Renal cortex interstitium (tissue), 11 donors: ENCODE results near the gene TSEN34. TPM values are rescaled to one million over a fixed set of nuclear protein-coding genes. Genes with fewer than 3 reads are reported as not detected.
"Not testable (repeated sequence)": the region's sequence is repeated elsewhere in the genome, so short reads cannot be mapped to it uniquely, and the experiment has no call there.

Experiments
- DNase-seq, 11 donors: peaks; one replicate each; pipeline ENCODE4 v3.0.0-alpha.2; 2013; ENCODE audit warnings: low read depth in 9 of 11, low spot score in 4 of 11; ENCODE audit errors: extremely low read depth in 1 of 11
- polyA plus RNA-seq, 3 donors: library from polyadenylated mRNA; unstranded; fragments of 120-200 nt; gene quantifications; one replicate each; pipeline ENCODE4 v1.2.1, GENCODE V29; 2013; ENCODE audit not compliant: insufficient read length in 3 of 3

The TSEN34 gene
- polyA plus RNA-seq, 3 donors = 46.2 to 63.2 (median 60.2) TPM

DNA sequence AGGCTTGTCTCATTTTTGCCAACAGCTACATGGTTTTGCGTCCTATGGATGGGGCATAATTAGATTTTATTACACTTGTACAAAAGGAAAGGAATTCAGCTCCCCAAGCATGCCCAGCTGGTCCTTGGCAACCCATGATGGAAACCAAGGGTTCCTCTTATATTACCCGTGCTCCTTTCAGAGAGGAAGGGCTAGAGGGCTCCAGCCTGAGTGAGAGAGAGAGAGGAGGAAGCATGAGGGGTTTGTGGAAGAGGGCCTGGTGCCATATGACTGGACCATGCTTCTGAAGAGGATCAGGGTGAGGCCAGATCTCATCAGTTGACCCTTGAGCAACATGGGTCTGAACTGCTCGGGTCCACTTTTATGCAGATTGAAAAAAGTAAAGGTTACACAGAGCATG, 6.0 kb downstream of the TSEN34 start:
- DNase-seq = no peak

DNA sequence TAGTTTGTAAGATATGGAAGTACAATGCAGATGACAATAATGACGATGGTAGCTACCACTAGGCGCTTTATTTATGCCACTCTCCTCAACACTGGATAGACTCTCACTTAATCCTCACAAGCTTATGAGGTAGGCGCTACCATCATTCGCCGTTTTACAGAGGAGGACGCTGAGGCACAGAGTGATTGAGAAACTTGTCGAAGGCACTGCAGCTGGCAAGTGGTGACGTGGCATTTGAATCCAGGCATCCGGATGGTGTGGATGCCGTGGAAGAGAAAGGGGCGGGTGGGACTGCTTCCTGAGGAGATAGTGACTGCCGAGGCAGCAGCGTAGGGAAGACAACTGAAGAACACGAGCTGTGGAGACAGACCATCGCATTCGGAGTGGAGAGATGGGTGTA, 8.3 kb downstream of the TSEN34 start:
- no peak for DNase-seq

DNA sequence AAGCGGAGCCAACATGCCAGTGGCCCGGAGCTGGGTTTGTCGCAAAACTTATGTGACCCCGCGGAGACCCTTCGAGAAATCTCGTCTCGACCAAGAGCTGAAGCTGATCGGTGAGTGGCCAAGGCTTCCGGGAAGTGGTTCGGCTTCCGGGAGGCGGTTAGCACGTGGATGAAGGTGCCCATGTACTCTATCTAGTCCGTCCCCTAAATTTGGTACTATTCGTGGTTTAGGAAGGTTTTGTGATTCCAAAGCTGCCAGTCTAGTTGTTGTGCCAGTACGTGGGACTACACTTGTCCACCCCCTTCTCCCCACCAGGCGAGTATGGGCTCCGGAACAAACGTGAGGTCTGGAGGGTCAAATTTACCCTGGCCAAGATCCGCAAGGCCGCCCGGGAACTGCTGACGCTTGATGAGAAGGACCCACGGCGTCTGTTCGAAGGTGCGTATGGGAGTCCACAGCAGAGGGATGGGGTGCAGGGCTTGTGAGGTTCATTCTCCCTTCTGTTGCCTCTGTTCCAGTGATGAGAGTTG, 10.1 kb downstream of the TSEN34 start:
- no peak for DNase-seq

DNA sequence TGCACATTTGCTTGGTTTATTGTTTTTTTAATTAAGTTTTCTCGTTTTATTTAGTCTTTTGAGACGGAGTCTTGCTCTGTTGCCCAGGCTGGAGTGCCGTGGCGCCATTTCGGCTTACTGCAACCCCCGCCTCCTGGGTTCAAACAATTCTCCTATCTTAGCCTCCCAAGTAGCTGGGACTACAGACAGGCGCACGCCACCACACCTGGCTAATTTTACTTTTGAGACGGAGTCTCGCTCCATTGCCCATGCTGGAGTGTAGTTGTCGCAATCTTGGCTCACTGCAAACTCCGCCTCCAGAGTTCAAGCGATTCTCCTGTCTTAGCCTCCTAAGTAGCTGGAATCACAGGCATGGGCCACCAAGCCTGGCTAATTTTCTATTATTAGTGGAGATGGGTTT, 10.9 kb downstream of the TSEN34 start:
- DNase-seq = no peak

DNA sequence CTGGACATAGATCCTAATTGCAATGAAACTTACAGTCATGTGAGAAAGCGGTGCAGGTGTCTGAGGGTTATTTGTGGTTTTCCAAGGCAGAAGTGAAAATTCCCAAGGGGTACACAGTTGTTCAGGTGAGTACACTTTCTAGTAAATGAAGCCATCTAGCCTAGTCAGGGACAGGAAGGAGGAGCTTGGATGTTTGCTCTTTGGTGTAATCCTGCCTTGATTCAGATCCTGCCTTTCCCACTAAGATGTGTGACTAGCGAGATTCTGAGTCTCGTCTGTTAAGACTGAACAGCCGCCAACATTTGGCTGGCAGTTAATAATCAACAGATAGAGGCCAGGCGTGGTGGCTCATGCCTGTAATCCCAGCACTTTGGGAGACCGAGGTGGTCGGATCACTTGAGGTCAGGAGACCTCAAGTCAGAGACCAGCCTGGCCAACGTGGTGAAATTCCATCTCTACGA, 12.1 kb downstream of the TSEN34 start:
- DNase-seq = no peak

DNA sequence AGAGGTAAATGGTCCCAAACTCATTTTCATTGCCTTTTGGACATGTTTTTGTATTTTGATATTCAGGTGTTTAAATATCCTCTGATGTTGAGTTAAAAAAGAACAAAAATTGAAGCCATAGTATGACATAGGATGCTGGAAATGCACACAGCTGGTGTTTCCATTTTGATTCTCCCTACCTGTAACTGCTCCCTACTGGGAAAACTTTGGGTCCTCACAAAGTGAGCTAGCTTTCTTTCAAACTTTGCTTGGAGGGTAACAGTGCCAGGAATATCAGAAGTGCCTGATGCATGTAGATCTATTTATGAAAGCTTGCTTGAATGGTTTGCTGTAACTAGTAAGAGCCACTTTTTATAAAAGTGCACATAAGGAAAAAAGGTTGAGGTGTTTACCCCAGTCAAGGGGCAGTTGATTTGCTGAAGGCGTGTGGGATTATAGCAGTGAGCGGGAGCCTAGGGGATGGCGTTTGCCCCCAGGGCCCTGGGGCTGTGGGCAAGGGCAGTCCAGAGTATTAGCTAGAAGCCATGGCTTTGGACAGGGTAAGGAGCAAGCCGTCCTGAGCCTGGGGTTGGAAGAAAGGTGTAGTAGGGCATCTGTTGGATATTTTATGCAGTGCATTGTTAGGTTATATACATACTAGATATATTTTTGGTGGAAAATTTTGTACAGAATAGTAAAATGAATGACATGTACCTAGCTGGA, 13.8 kb downstream of the TSEN34 start:
- DNase-seq = no peak

DNA sequence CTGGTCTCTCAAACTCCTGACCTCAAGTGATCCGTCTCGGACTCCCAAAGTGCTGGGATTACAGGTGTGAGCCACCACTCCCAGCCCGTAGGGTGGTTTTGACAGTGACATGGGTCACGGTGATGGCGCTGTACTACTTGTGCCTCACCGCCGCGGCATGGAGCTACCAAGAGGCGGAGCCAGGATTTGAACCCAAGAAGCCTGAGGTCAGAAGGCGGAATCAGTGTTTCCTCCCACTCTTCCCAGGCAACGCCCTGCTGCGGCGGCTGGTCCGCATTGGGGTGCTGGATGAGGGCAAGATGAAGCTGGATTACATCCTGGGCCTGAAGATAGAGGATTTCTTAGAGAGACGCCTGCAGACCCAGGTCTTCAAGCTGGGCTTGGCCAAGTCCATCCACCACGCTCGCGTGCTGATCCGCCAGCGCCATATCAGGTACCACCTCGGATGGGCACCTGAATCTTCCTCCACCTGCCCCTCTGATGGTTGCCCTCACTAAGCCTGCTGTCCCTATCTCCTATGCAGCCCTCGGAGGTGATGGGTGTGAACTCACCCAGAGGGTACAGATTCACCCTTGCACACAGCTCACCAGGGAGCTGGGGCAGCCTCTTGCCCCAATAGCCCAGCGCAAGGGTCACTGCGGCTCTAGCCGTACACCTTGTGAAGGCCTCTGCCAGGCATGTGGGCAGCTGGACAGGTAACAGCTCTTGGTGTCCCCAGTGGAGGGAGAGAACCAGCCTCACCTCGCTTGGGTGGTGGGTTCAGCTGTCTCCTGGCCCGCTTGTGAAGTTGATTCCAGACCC, 15.1 kb downstream of the TSEN34 start:
- no peak for DNase-seq

DNA sequence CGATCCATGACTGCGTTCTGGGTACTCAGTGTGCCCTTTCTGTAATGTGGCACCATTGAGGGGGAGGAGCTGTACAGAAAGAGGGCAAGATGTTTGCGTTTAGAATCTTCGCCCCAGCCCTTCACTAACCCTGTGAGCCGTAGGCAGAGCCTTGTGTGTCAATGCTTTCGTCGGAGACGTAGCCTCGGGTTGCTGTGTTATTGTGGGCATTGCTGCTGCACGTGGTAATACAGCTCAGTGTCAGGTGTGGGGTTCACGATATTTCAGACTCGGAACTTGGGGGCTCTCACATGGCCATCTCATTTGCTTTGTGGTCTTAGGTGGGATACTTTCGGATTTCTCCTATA, 15.7 kb downstream of the TSEN34 start:
- no peak for DNase-seq

DNA sequence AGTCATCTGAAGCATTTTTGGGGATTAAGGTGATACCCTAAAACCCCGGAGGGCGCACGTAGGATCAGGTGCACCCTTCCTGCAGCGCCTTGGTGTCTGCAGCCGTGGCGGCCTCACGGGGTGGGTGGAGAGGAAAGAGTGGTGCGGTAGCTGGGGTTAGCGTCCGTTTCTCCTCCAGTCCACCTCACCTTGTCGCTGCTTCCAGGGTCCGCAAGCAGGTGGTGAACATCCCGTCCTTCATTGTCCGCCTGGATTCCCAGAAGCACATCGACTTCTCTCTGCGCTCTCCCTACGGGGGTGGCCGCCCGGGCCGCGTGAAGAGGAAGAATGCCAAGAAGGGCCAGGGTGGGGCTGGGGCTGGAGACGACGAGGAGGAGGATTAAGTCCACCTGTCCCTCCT, 16.1 kb downstream of the TSEN34 start:
- not testable (repeated sequence) for DNase-seq

DNA sequence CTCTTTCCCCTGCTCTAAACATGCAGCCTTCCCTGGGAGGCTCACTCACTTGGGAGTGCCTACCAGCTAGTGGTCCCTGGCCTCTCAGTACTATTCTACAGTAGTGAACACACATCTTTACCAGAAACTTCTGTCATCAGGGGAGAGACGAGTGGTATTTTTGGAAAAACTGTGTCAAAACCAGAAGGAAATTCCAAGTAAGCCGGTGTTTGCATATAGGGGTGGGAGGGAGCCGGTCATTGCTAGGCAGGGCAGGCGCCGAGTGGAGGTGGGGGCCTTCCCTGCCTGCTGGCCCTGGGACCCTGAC, 16.5 kb downstream of the TSEN34 start:
- DNase-seq = no peak

DNA sequence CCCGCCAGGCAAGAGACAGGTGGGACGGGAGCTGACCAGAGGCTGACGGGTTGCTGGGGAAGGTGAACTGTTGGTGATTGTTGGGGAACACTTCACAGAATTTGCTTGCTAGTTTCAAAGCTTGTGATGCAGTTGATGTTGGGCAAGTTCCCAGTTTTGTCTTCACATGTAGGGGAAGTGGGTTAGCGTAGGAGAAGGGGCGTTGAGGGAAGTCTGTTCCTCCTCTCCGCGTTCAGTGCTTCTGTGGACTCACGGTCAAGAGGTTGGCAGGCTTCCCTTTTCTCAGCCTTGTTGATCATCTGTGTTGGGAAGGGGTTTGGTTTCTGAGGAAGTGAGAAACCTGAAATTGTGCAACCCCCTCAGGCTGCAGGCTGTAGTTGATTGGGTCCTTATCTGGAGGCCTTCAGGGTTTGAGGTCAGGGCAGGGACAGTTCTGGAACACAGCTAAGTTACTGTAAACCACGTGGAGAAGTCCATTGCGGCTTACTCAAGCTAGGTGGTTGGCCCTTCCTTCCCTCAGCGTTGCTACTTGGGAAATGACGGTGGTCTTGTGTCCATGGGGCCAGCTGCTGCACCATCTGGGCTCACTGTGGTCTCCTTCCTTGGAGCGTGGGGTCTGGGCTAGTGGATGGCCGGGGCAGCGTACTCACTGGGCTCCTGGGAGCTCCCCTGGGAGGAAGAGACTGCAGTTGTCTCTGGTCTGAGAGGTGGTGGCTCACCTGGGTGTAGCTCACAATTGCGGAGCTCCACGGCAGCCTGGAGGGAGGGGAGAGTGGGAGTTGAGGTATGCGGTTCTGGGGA, 17.1 kb downstream of the TSEN34 start:
- DNase-seq = no peak

DNA sequence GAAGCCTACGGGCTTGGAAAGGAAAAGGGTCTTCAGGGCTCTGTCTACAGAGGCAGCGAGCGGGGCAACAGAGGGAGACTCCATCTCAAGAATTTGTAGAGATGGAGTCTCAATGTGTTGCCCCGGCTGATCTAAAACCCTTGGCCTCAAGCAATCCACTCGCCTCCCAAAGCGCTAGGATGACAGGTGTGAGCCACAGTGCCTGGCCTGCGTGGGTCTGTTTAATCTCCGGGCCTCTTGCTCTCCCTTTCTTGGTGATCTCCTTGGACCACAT, 17.6 kb downstream of the TSEN34 start:
- DNase-seq = no peak

DNA sequence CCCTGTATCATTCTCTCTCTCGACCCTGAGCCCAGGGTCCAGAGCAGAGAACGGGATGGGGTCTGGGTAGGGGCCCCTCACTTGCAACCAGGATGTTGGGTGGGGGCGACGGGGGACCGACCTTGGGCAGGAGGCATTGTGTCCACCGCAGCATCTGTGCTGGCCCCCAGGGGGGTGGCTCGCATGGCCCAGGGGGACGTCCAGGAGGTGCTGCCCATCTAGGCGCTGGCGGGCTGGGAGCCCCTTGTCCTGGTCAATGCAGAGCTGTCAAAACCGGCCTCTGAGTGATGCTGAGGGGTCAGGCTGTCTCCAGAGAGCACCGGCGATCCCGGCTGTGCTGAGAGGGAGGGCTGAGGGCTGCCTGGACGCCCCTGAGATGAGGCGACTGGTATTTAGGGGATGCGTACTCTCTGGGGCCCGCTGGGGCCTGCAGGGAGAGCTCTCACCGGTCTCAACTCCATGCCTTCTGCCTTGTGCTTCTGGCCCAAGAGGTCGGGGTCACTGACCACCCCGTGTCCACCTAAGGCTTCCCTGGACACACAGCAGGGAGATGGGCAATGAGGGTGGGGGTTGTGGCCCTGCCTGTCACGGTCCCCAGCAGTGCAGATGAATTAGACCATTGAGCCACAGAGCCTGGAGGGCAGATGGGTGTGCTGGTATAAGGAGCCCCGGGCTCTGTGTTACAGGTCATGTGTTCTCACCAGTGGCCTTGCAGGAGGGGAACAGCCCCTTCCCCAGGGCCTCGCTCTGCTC, 18.1 kb downstream of the TSEN34 start:
- no peak for DNase-seq

DNA sequence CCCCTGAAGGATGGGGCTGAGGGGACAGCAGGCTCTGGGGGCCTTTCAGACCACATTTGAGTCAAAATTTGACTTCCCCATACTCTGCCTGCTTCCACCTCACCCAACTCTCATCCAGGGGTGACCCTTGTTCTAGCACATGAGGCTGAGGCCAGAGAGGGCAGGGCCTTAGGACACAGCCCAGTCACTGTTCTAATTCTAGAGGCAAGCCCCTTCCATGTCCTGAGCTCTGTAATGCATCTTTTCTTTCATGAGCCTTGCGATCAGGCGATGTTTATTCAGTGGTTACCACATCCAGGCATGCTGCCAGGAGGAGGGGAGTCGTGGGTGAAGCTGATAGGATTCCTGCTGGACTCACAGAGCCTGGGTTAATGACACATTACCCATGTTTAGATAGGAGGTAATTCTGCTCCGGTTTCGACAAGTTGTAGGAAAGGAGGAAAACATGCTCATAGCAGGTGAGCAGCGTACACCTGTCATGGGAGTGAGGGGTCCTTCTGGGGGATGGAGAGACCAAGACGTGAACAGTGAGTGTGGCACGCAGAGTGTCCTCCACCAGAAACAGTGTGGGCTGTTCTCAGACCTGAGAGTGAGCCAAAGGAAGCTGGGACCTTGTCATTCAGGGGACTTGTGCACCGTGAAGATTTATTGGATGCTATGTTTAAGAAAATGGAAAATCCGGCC, 18.8 kb downstream of the TSEN34 start:
- peak in 9 of 11 donors; percentile 64 to 89 (median 77) for DNase-seq

DNA sequence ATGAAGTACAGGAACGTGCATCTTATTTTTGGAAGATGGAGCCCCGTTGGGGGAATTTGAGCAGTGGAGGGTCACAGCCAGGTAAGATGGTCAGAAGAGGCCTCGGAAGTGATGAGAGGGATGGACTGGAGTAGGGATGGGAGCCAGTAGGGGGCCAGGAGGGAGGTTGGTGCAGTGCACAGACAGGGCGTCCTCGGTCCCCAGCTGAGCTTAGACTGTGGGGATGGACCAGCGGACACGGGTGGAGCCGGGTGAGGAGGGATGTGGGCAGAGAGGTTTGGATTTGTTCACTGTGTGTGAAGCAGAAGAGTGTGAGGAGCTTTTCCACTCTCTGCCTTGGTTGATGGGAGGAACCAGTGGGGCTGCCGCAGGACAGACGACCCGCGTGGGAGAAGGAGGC, 20.1 kb downstream of the TSEN34 start:
- no peak for DNase-seq

DNA sequence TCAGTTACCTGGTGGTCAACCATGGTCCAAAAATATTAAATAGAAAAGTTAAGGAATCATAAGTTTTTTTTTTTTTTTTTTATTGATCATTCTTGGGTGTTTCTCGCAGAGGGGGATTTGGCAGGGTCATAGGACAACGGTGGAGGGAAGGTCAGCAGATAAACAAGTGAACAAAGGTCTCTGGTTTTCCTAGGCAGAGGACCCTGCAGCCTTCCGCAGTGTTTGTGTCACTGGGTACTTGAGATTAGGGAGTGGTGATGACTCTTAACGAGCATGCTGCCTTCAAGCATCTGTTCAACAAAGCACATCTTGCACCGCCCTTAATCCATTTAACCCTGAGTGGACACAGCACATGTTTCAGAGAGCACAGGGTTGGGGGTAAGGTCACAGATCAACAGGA, 23.1 kb downstream of the TSEN34 start:
- not testable (repeated sequence) for DNase-seq

DNA sequence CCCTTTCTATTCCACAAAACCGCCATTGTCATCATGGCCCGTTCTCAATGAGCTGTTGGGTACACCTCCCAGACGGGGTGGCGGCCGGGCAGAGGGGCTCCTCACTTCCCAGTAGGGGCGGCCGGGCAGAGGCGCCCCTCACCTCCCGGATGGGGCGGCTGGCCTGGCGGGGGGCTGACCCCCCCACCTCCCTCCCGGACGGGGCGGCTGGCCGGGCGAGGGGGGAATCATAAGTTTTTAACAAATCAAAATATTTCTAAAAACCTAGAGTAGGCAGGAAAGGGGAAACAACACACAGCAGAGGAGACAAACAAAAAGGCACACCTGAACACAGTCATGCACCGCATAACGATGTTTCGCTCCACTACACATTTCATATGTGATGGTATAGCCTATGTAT, 23.6 kb downstream of the TSEN34 start:
- DNase-seq = not testable (repeated sequence)

DNA sequence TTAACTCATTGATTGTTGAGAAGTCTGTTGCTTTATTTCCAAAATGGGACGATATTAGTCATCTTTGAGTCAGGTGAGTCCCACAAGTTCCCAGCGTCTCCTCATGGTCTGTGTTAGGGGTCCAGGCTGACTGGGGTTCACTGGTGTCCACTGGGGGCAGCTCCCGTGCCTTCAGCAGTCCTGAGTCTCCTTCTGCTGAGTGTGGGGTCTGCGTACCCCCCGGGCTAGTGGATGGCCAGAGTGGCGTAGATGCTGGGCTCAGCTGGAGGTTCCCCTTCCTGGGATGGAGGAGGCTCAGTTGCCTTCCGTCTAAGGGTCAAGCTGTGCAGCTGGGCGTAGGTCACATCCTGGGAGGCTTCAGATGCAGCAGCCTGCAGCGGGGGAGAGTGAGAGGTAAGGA, 25.8 kb downstream of the TSEN34 start:
- DNase-seq = no peak
